ENCODE results near the gene EEF1AKMT3.

Gene EEF1AKMT3

GRCh38 chr12:57772429-57773322, at the start of gene EEF1AKMT3:
Gene EEF1AKMT3, plus strand, starts transcription at chr12:57772614. Its CDS starts 111 bp downstream, at chr12:57772725.
- TF ChIP-seq, protein P1, sequence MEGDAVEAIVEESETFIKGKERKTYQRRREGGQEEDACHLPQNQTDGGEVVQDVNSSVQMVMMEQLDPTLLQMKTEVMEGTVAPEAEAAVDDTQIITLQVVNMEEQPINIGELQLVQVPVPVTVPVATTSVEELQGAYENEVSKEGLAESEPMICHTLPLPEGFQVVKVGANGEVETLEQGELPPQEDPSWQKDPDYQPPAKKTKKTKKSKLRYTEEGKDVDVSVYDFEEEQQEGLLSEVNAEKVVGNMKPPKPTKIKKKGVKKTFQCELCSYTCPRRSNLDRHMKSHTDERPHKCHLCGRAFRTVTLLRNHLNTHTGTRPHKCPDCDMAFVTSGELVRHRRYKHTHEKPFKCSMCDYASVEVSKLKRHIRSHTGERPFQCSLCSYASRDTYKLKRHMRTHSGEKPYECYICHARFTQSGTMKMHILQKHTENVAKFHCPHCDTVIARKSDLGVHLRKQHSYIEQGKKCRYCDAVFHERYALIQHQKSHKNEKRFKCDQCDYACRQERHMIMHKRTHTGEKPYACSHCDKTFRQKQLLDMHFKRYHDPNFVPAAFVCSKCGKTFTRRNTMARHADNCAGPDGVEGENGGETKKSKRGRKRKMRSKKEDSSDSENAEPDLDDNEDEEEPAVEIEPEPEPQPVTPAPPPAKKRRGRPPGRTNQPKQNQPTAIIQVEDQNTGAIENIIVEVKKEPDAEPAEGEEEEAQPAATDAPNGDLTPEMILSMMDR (IDR thresholded peaks at IDR 0.05): no peak

GRCh38 chr12:57722716-57723629, 49.4 kb upstream of the EEF1AKMT3 start:
- TF ChIP-seq, protein P1 (IDR thresholded peaks at IDR 0.05): no peak

GRCh38 chr12:57723630-57723962, 48.8 kb upstream of the EEF1AKMT3 start:
- TF ChIP-seq, protein P1 (IDR thresholded peaks at IDR 0.05): no peak

GRCh38 chr12:57724003-57724935, 48.1 kb upstream of the EEF1AKMT3 start:
- TF ChIP-seq, protein P1 (IDR thresholded peaks at IDR 0.05): no peak

DNA sequence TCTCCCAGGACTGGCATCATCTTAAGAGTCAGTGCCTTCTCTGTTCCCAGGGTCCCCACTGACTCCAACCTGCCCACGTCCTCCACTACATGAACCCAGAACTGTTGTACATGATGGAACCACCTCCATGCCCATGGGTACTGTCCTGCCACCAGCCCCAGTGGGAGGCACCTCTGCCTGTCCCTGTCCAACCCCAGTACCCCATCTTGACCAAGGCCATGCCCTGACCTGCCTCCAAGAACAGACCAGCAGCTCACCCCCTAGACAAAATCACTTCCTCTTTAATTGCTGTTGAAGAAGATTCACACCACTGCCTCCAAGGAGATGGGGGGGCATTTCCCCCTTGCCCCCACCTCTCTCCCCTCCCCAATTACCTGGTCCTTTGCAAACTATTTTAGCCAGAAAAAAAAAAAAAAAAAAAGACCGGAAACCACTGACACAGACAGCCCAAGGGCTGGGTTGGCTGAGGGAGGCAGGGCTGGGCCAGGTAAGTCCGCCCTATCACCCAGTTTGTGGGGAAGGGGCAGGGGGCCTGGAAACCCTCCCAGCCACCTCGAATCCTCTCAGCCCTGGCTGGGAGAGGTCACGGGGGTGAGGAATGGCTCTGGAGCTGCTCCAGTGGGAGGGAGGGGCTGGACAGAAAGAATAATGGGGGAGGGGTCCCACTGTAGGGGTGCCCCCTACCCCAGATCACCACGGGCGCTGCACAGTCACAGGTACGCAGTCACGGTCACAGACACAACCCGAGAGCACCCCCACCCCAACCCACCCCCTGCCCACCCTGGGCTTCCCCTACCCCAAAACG, 47.3 kb upstream of the EEF1AKMT3 start:
- TF ChIP-seq, protein P1 (IDR thresholded peaks at IDR 0.05): no peak

DNA sequence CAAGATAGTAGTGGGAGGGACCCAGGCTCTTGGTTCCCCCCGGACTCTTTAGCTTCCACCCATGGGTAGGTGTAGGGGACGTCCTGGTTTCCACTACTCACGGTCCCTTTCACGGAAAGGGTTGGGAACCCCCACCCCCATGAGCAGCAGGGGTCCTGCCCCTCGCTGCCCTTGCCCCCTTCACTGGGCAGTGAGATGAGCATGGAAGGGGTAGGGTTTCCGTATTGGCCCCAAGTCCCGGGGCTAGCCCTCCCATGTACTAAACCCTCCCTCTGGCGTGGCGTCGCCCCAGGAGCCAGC, 46.6 kb upstream of the EEF1AKMT3 start:
- TF ChIP-seq, protein P1 (IDR thresholded peaks at IDR 0.05): no peak
